Breast epithelium (tissue), 3 donors: ENCODE data around the gene LGALS9B.
"Not testable (repeated sequence)": the region's sequence is repeated elsewhere in the genome, so short reads cannot be mapped to it uniquely, and the experiment has no call there.

Source experiments
- CTCF ChIP-seq, 3 donors: fragments of 450-650 bp; IDR thresholded peaks; one replicate each; pipeline ENCODE4 v1.5.1; 2016 to 2017; ENCODE audit warnings: antibody characterized with exemption in 3 of 3, mild to moderate bottlenecking in 3 of 3, moderate library complexity in 3 of 3
- POLR2AphosphoS5 ChIP-seq, 3 donors: sonication (generic); formaldehyde crosslinking; IDR thresholded peaks; one replicate each; pipeline ENCODE4 v1.6.1; 2017; ENCODE audit warnings: antibody characterized with exemption in 3 of 3

DNA sequence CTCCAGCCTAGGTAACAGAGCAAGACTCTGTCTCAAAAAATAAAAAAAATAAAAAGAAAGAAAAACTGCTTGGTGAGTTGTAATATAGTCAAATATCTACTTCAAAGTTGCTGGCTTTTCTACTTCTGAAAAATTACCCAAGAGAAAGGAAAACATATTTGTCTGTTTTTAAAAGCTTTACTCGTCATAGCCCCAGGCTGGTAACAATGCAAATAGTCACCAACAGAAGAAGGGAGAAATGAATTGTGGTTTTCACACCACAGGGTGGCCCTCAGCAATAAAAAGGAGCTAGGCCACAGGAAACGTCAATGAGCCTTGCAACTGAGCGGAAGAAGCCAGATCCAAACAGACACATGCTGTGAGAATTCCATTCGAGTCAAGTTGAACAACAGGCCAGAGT lies 1.8 kb upstream of the LGALS9B start:
- TF ChIP-seq POLR2AphosphoS5, CTCF (IDR thresholded peaks at IDR 0.05): not testable (repeated sequence)
